ENCODE measurements around the gene CMIP. TPM values are rescaled to one million over a fixed set of nuclear protein-coding genes. Genes with fewer than 3 reads are reported as not detected.
A peak's percentile ranks its signal among the peaks of the same experiment; 100 is the strongest.

The CMIP gene
- polyA plus RNA-seq, 3 donors: 0.85 to 61.9 (median 0.93) TPM

DNA sequence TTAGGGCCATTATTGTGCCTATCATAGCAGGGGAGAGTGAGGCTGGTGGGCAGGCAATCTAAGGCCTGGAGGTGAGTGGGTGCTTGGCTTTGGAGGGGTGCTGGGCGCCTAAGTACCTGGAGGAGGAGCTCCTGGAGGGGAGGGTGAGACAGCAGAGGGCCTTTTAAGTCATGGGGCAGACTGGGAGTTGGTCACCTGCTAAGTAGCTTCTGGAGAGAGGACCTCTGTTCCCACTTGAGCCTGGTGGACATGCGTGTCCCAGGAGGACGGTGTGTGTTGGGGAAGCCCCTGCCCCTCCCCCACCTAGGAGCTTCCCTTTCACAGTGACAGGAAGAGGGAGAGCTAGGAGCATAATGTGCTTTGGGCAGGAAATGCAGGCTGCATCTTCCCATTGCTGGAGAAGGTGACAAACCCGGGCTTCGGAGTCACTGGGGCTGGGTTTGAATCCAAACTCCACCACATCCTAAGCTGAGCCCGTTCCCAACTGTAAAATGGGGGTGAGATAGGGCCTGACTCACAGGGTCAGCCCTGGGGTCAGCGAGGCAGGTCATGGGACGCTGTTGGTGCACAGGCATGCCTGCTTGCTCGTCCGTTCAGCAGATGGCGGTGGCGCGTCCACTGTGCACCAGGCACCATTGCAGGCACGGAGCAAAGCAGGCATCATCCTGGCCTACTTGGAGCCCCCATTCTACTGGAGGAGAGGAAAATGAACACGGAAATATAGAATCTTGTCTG, 37.9 kb downstream of the CMIP start:
- Mint-ChIP-seq H3K9me3 (peaks cover 0 to 2% (median 0%) of the 10 kb centered on the region in 7 donors), H3K4me1 (peaks cover 88% of the 10 kb centered on the region), H3K27me3 (ENCODE audit: low read depth in 3 of 3) (peaks cover 0 to 7% (median 2%) of the 10 kb centered on the region in 3 donors), H3K27ac (peak overlapping the region; percentile 98 to 100 (median 99)), H3K4me3 (peak overlapping the region; percentile 46 to 63), H3K36me3 (peaks cover 28 to 57% of the 10 kb centered on the region in 2 donors)
- H3K79me2 ChIP-seq (ENCODE audit: insufficient read depth, low read length): peaks cover 93% of the 10 kb centered on the region
- intact Hi-C loops (cut with micrococcal nuclease): loop anchor here in 1 of 2 donors (5.0 kb wide), 1 partner anchor 35 kb away; no protein-coding TSS in a partner anchor
- DNase-seq: peak in 1 of 3 donors; percentile 44
- H3K4me1 ChIP-seq (ENCODE audit: control insufficient read depth in 1 of 2, insufficient read depth in 2 of 2, low read length in 2 of 2): peaks cover 89 to 90% of the 10 kb centered on the region in 2 donors
- H3K4me2 ChIP-seq (replicated peaks; ENCODE audit: extremely low read depth, low read length, poor library complexity, severe bottlenecking): peak overlapping the region; percentile 65
- peaks cover 43% of the 10 kb centered on the region for H4K20me1 ChIP-seq (ENCODE audit: insufficient read depth, low read length)
- no peaks in the 10 kb centered on the region for H3K9me3 ChIP-seq (replicated peaks in 1 of 2; ENCODE audit: control insufficient read depth in 1 of 2, insufficient read depth in 1 of 2, low read length in 2 of 2)
- peaks cover 0 to 8% of the 10 kb centered on the region in 2 donors for H3K36me3 ChIP-seq (replicated peaks in 1 of 2; ENCODE audit: control insufficient read depth in 1 of 2, insufficient read depth in 2 of 2, low read length in 2 of 2)
- H3K9ac ChIP-seq (ENCODE audit: insufficient read depth, low read length, poor library complexity, severe bottlenecking): peak overlapping the region; percentile 50
- TF ChIP-seq, protein P1, sequence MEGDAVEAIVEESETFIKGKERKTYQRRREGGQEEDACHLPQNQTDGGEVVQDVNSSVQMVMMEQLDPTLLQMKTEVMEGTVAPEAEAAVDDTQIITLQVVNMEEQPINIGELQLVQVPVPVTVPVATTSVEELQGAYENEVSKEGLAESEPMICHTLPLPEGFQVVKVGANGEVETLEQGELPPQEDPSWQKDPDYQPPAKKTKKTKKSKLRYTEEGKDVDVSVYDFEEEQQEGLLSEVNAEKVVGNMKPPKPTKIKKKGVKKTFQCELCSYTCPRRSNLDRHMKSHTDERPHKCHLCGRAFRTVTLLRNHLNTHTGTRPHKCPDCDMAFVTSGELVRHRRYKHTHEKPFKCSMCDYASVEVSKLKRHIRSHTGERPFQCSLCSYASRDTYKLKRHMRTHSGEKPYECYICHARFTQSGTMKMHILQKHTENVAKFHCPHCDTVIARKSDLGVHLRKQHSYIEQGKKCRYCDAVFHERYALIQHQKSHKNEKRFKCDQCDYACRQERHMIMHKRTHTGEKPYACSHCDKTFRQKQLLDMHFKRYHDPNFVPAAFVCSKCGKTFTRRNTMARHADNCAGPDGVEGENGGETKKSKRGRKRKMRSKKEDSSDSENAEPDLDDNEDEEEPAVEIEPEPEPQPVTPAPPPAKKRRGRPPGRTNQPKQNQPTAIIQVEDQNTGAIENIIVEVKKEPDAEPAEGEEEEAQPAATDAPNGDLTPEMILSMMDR (IDR thresholded peaks at IDR 0.05): no peak
- no peaks in the 10 kb centered on the region for H3K27me3 ChIP-seq (ENCODE audit: control insufficient read depth in 2 of 2, insufficient read depth in 2 of 2, low read length in 2 of 2)
- H3K4me3 ChIP-seq (replicated peaks in 1 of 3; ENCODE audit: low read depth in 2 of 3, low read length in 3 of 3): peak overlapping the region in 1 of 3 experiments; percentile 56
- WGBS (ENCODE audit: insufficient coverage): 80% methylated on average over 11 of the region's 15 CpGs
- H2AFZ ChIP-seq (ENCODE audit: insufficient read depth, low read depth, low read length, poor library complexity, severe bottlenecking): no peak overlapping the region
- H3K27ac ChIP-seq (ENCODE audit: low read depth in 1 of 2, low read length in 2 of 2): peak overlapping the region; percentile 93 to 99

DNA sequence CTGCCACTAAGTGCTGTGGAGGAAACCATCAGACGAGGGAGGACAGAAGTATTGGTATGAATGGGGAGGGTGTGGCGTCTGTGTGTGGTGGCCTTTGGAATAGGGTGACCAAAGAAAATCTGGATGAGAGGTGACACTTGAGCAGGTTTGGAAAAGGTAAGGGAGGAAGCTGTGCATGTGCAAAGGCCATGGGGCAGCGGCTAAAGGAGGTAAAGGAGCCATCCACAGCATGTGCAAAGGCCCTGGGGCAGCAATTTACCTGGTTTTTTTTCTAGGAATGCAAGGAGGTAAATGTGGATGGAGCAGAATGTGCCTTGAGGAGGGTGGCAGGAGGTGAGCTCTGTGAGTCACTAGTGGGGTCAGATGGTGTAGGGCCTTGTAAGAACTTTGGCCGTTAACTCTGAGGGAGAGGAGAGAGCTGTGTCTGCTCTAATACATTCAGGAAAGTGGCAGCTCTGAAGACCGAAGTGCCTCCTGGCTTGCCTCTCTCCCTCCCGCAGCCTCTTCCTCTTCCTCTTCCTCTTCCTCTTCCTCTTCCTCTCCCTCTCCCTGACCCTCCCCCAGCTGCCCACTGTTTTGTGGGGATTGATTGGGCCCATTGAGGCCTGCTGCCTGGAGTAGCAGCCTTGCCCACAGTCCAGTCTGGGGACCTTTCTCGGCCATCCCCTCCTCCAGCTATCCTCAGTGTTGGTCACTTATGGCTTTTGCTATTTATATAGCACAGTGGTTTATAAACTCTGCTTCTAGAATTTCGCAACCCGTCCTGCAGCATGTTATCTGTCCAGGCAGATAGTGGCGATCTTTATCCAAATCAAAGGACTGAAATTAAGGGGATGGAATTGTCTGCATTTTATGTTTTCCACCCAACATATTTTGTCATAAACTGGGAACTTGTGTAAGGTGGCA, 38.7 kb downstream of the CMIP start:
- peak in 2 of 3 donors; percentile 62 to 63 for DNase-seq
- peak overlapping the region; percentile 93 to 99 for H3K27ac ChIP-seq (ENCODE audit: low read depth in 1 of 2, low read length in 2 of 2)
- peak overlapping the region in 1 of 3 experiments; percentile 56 for H3K4me3 ChIP-seq (replicated peaks in 1 of 3; ENCODE audit: low read depth in 2 of 3, low read length in 3 of 3)
- peaks cover 52% of the 10 kb centered on the region for H4K20me1 ChIP-seq (ENCODE audit: insufficient read depth, low read length)
- H3K79me2 ChIP-seq (ENCODE audit: insufficient read depth, low read length): peaks cover 93% of the 10 kb centered on the region
- H3K27me3 ChIP-seq (ENCODE audit: control insufficient read depth in 2 of 2, insufficient read depth in 2 of 2, low read length in 2 of 2): no peaks in the 10 kb centered on the region
- H3K9me3 ChIP-seq (replicated peaks in 1 of 2; ENCODE audit: control insufficient read depth in 1 of 2, insufficient read depth in 1 of 2, low read length in 2 of 2): no peaks in the 10 kb centered on the region
- H3K4me1 ChIP-seq (ENCODE audit: control insufficient read depth in 1 of 2, insufficient read depth in 2 of 2, low read length in 2 of 2): peaks cover 83% of the 10 kb centered on the region in 2 donors
- peaks cover 0 to 7% (median 2%) of the 10 kb centered on the region in 3 donors for H3K27me3 Mint-ChIP-seq (ENCODE audit: low read depth in 3 of 3)
- H2AFZ ChIP-seq (ENCODE audit: insufficient read depth, low read depth, low read length, poor library complexity, severe bottlenecking): no peak overlapping the region
- WGBS (ENCODE audit: insufficient coverage): 87% methylated on average over 3 of the region's 10 CpGs
- peaks cover 0 to 2% (median 0%) of the 10 kb centered on the region in 7 donors for H3K9me3 Mint-ChIP-seq
- peaks cover 32 to 59% of the 10 kb centered on the region in 2 donors for H3K36me3 Mint-ChIP-seq
- peak overlapping the region; percentile 92 to 100 (median 99) for H3K27ac Mint-ChIP-seq
- peaks cover 0 to 8% of the 10 kb centered on the region in 2 donors for H3K36me3 ChIP-seq (replicated peaks in 1 of 2; ENCODE audit: control insufficient read depth in 1 of 2, insufficient read depth in 2 of 2, low read length in 2 of 2)
- H3K9ac ChIP-seq (ENCODE audit: insufficient read depth, low read length, poor library complexity, severe bottlenecking): peak overlapping the region; percentile 9
- peaks cover 87% of the 10 kb centered on the region for H3K4me1 Mint-ChIP-seq
- TF ChIP-seq, protein P1 (IDR thresholded peaks at IDR 0.05): no peak
- intact Hi-C loops (cut with micrococcal nuclease): loop anchor here in 1 of 2 donors (5.0 kb wide), 1 partner anchor 36 kb away; no protein-coding TSS in a partner anchor
- peak overlapping the region; percentile 35 to 60 for H3K4me3 Mint-ChIP-seq
- H3K4me2 ChIP-seq (replicated peaks; ENCODE audit: extremely low read depth, low read length, poor library complexity, severe bottlenecking): peak overlapping the region; percentile 65

Data from CD14-positive monocyte (primary cell).